Sigmoid colon (tissue), 7 donors: Measurements from ENCODE around the gene VPS37B. TPM values are rescaled to one million over a fixed set of nuclear protein-coding genes. Genes with fewer than 3 reads are reported as not detected.

Experiments
- DNase-seq: peaks from one replicate; pipeline ENCODE4 v3.0.0-alpha.2; 2019
- H3K27ac ChIP-seq, 4 donors: fragments of 200-600 bp; sonication (generic); one replicate each; pipeline ENCODE4 v1.5.1; 2016 to 2019; ENCODE audit warnings: mild to moderate bottlenecking in 1 of 4
- H3K27me3 ChIP-seq, 3 donors: fragments of 200-600 bp; sonication (generic); one replicate each; pipeline ENCODE4 v1.5.1; 2019; ENCODE audit warnings: mild to moderate bottlenecking in 1 of 3
- H3K36me3 ChIP-seq, 4 donors: fragments of 200-600 bp; sonication (generic); one replicate each; pipeline ENCODE4 v1.5.1; 2016 to 2019
- H3K4me1 ChIP-seq, 4 donors: fragments of 200-600 bp; sonication (generic); one replicate each; pipeline ENCODE4 v1.5.1; 2017 to 2019
- H3K4me3 ChIP-seq, 4 donors: fragments of 200-600 bp; sonication (generic); one replicate each; pipeline ENCODE4 v1.5.1; 2017 to 2019; ENCODE audit warnings: mild to moderate bottlenecking in 2 of 4, moderate library complexity in 1 of 4
- H3K9me3 ChIP-seq, 4 donors: fragments of 200-600 bp in 3 of 4; sonication (generic) in 3 of 4; one replicate each; pipeline versions ENCODE4 v1.5.1 to v1.6.1; 2013 to 2019
- CTCF ChIP-seq, 4 experiments: fragments of 450-650 bp in 3 of 4; fragments of 200-600 bp in 1 of 4; IDR thresholded peaks; one replicate each; pipeline ENCODE4 v1.5.1; 2016 to 2019; ENCODE audit warnings: antibody characterized with exemption in 4 of 4, mild to moderate bottlenecking in 3 of 4, moderate library complexity in 2 of 4
- EP300 ChIP-seq, 4 donors: sonication (generic); formaldehyde crosslinking; IDR thresholded peaks; one replicate each; pipeline ENCODE4 v1.6.1; 2017; ENCODE audit warnings: antibody characterized with exemption in 4 of 4
- POLR2A ChIP-seq, 2 donors: fragments of 450-650 bp; IDR thresholded peaks; one replicate each; pipeline ENCODE4 v1.6.1; 2016; ENCODE audit warnings: antibody characterized with exemption in 2 of 2, mild to moderate bottlenecking in 2 of 2, moderate library complexity in 2 of 2
- POLR2AphosphoS5 ChIP-seq, 4 donors: sonication (generic); formaldehyde crosslinking; IDR thresholded peaks; one replicate each; pipeline ENCODE4 v1.6.1; 2017; ENCODE audit warnings: antibody characterized with exemption in 4 of 4
- WGBS, 2 donors: extraction: QIAGEN DNeasy Blood & Tissue Kit; methylation state at CpG; one replicate each; pipeline ENCODE4 v1.1.7; 2013; 5-methylcytosine and 5-hydroxymethylcytosine counted together
- intact Hi-C: fragments of 100-400 bp; cut with DNase I; formaldehyde crosslinking; loops from one replicate; pipeline ENCODE4 v1.15.1; 2023
- polyA plus RNA-seq, 3 donors: library from polyadenylated mRNA; stranded (reverse); fragments of 200-250 nt; gene quantifications; one replicate each; pipeline ENCODE4 v1.2.3, GENCODE V29; 2013
- total RNA-seq, 4 donors: library from RNA; depleted of rRNA; stranded (reverse); fragments of >200 nt; gene quantifications; one replicate each; pipeline ENCODE4 v1.1.0, GENCODE V29; 2016
- donor health status: healthy with polysubstance abuse.
- donor health status: Bipolar disorder and iron deficiency.
- donor health status: healthy.

The VPS37B gene
- total and polyA plus RNA-seq, 7 donors = 8.6 to 64.7 (median 17.2) TPM

DNA sequence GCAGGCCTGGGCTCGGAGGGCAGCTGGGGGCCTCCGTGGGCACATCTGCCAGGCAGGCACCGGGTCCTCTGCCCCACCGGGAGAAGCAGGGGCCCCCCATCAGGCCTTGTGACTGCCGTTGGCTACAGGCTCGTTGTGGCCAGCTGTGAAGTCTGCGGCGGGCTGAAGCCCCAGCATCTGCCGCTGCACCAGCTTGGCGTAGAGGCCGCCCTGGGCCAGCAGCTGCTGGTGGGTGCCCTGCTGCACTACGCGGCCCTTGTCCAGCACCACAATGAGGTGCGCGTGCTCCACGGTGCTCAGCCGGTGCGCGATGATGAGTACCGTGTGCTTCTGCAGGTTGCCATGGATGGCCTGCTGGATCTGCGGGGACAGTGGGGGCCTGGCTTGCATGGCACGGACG lies 33.9 kb upstream of the VPS37B start:
- no peak overlapping the region for H3K4me3 ChIP-seq
- intact Hi-C loops = no loop called here
- no peaks in the 10 kb centered on the region for H3K27me3 ChIP-seq
- no peaks in the 10 kb centered on the region for H3K4me1 ChIP-seq
- H3K36me3 ChIP-seq = peaks cover 0 to 6% (median 0%) of the 10 kb centered on the region in 4 donors
- TF ChIP-seq EP300 (IDR thresholded peaks at IDR 0.05) (no peak), POLR2A (IDR thresholded peaks at IDR 0.05) (no peak), CTCF (IDR thresholded peaks at IDR 0.05) (no peak), POLR2AphosphoS5 (IDR thresholded peaks at IDR 0.05) (no peak)
- no peak overlapping the region for H3K27ac ChIP-seq
- no peak for DNase-seq
- no peaks in the 10 kb centered on the region for H3K9me3 ChIP-seq
- 96 to 97% methylated on average over 23 of the region's 23 CpGs for WGBS, 2 donors

GRCh38 chr12:122929148-122929538 lies 33.2 kb upstream of the VPS37B start:
- no peak overlapping the region for H3K4me3 ChIP-seq
- WGBS, 2 donors = 92 to 93% methylated on average over 14 of the region's 14 CpGs
- H3K4me1 ChIP-seq = no peaks in the 10 kb centered on the region
- no peak for DNase-seq
- H3K9me3 ChIP-seq = no peaks in the 10 kb centered on the region
- H3K36me3 ChIP-seq = peaks cover 0 to 6% (median 0%) of the 10 kb centered on the region in 4 donors
- intact Hi-C loops = no loop called here
- H3K27ac ChIP-seq = no peak overlapping the region
- no peaks in the 10 kb centered on the region for H3K27me3 ChIP-seq
- TF ChIP-seq CTCF (IDR thresholded peaks at IDR 0.05) (no peak), EP300 (IDR thresholded peaks at IDR 0.05) (no peak), POLR2A (IDR thresholded peaks at IDR 0.05) (no peak)

DNA sequence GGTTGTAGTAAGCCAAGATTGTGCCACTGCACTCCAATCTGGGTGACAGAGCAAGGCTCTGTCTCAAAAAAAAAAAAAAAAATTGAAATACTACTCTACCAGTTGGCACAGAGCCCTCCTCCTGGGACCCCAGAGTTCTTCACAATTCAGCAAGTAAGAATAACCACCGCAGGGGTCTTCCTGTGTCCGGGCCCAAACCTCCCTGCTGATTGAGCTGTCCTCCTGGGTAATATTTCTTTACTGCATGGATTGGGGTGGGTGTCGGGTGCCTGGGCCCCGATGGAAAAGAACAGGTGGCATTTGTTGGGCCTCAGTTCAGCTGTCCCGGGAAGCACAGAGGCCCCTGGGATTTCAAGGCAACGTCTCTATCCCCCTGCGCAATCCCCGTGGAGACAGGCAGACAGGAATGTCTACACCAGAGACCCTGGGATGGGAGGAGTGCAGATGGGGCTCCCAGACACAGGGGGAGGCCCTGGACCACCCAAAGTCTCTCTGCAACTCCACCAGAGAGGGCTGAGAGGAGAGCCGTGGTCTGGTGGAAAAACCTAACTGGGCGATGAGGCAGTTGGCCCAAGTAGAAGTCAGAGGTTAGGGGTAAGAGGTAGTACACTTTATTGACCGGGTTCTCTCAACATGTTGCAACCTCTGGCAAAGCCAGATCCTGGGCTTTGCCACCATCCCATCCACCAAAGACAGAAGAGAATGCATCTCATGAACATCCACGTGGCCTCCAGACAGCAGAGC lies 32.7 kb upstream of the VPS37B start:
- H3K9me3 ChIP-seq = no peaks in the 10 kb centered on the region
- WGBS, 2 donors = 87 to 92% methylated on average over 12 of the region's 12 CpGs

GRCh38 chr12:122927756-122928403 lies 32.0 kb upstream of the VPS37B start:
- Histone ChIP-seq H3K4me3 (no peak overlapping the region), H3K27ac (no peak overlapping the region), H3K9me3 (no peaks in the 10 kb centered on the region), H3K4me1 (no peaks in the 10 kb centered on the region), H3K36me3 (peaks cover 0 to 6% (median 0%) of the 10 kb centered on the region in 4 donors), H3K27me3 (no peaks in the 10 kb centered on the region)
- no peak for TF ChIP-seq EP300 (IDR thresholded peaks at IDR 0.05)
- no peak for TF ChIP-seq POLR2A (IDR thresholded peaks at IDR 0.05)
- no peak for TF ChIP-seq POLR2AphosphoS5 (IDR thresholded peaks at IDR 0.05)
- TF ChIP-seq CTCF (IDR thresholded peaks at IDR 0.05) = no peak
- WGBS, 2 donors = 83 to 93% methylated on average over 11 of the region's 11 CpGs
- no peak for DNase-seq
- intact Hi-C loops = no loop called here

More for the DNA sequence above, 32.7 kb upstream of the VPS37B start:
- no peaks in the 10 kb centered on the region for H3K4me1 ChIP-seq
- H3K27me3 ChIP-seq = no peaks in the 10 kb centered on the region
- DNase-seq = no peak
- H3K4me3 ChIP-seq = no peak overlapping the region
- TF ChIP-seq POLR2A (IDR thresholded peaks at IDR 0.05) = no peak
- TF ChIP-seq EP300 (IDR thresholded peaks at IDR 0.05) = no peak
- TF ChIP-seq CTCF (IDR thresholded peaks at IDR 0.05) = no peak
- TF ChIP-seq POLR2AphosphoS5 (IDR thresholded peaks at IDR 0.05) = no peak
- H3K27ac ChIP-seq = no peak overlapping the region
- intact Hi-C loops = no loop called here
- peaks cover 0 to 6% (median 0%) of the 10 kb centered on the region in 4 donors for H3K36me3 ChIP-seq
